RWPE1 (cell line): ENCODE measurements around the gene PACRGL.
"Not testable (repeated sequence)": the region's sequence is repeated elsewhere in the genome, so short reads cannot be mapped to it uniquely, and the experiment has no call there.

Experiments
- CTCF ChIA-PET: fragments of 350-600 bp; sonication (Branson Sonifier 250); formaldehyde crosslinking; extraction: SDS; loops from one replicate; lab custom pipeline; 2021; lab: Yijun Ruan, JAX
- POLR2A ChIA-PET: fragments of 400-600 bp; formaldehyde crosslinking; extraction: SDS; loops from one replicate; lab custom pipeline; 2020; ENCODE audit warnings: antibody characterized with exemption; ENCODE audit not compliant: low non-redundant PET; lab: Yijun Ruan, JAX
- DNase-seq: peaks from one replicate; pipeline ENCODE4 v3.0.0; 2012; ENCODE audit warnings: low spot score
- H3K27ac ChIP-seq: fragments of 450-650 bp; 2 replicates; pipeline ENCODE4 v1.5.1; 2017
- TF ChIP-seq, protein P1 (sequence below): fragments of 450-650 bp; conservative IDR thresholded peaks from 2 replicates; pipeline ENCODE4 v1.5.1; 2017; ENCODE audit warnings: low read depth, mild to moderate bottlenecking

Gene PACRGL

DNA sequence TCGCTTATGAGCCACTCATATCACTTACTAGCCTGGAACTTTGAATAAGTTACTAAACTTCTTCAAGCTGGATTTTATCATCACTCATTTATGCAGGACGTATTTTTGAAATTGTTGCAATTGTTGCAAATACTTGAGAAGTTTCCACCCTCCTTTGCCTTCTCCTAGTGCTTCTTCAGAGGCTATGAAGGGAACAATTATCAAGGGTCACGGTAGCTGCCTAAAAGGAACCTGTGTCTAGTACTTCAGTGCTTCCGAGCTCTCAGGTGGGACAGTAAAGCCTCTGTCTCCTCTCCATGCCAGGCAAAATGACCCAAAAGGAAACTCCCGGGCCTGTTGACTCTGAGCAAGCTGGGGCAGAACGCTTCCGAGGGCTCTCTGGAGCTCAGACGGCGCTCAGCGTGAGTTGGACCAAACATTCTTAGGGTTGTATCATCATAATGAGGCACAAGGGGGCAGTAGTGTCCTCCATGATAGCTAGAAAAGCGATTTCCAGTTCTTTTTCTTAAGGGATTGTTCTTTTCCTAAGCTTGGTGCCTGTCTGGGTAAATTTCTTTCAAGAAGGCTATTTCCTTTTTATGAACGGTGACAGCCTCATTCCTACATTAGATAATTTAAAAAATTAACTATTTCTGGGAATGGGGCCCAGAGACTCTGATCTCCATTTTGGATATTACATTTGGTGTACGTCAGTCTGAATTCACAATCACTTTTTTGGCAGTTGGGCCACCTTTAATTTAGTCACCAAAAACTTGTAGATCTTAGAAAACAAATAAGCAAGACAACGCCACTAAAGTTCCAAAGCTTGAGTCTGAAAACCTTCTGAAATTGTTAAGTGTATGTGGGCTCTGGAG is 73.1 kb downstream of the PACRGL start:
- ChIA-PET CTCF (interaction anchor here (0.6 to 1.6 kb wide), 19 partner anchors 9 to 1344 kb away, joined by 3 to 10 read pairs (median 3); no protein-coding TSS in a partner anchor), POLR2A (no interaction called here)
- peak; percentile 59 for DNase-seq
- TF ChIP-seq, protein P1, sequence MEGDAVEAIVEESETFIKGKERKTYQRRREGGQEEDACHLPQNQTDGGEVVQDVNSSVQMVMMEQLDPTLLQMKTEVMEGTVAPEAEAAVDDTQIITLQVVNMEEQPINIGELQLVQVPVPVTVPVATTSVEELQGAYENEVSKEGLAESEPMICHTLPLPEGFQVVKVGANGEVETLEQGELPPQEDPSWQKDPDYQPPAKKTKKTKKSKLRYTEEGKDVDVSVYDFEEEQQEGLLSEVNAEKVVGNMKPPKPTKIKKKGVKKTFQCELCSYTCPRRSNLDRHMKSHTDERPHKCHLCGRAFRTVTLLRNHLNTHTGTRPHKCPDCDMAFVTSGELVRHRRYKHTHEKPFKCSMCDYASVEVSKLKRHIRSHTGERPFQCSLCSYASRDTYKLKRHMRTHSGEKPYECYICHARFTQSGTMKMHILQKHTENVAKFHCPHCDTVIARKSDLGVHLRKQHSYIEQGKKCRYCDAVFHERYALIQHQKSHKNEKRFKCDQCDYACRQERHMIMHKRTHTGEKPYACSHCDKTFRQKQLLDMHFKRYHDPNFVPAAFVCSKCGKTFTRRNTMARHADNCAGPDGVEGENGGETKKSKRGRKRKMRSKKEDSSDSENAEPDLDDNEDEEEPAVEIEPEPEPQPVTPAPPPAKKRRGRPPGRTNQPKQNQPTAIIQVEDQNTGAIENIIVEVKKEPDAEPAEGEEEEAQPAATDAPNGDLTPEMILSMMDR = peak; percentile 71
- H3K27ac ChIP-seq = no peak overlapping the region

DNA sequence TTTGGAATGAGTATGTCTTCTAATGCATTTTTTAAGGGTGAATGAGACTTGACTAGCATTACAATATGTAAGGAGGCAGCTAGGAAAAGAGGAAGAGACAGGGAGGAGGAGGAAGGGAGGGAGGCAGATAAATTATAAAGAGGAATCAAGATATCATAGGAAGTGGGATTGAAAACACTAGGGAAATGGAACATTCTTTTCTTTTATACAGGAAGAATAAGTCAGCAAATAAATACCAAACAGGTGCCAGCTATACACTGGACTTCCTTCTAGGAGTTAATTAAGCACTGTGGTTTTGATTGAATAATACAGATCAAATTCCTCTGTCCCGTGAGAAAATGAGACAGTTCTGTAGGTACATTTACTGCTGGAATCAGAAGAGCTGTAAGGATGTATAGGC is 78.6 kb downstream of the PACRGL start:
- H3K27ac ChIP-seq = no peak overlapping the region
- DNase-seq = no peak
- ChIA-PET CTCF (interaction anchor here (0.6 kb wide), 2 partner anchors 402 to 407 kb away, joined by 3 to 5 read pairs; no protein-coding TSS in a partner anchor), POLR2A (no interaction called here)
- TF ChIP-seq, protein P1 = no peak

DNA sequence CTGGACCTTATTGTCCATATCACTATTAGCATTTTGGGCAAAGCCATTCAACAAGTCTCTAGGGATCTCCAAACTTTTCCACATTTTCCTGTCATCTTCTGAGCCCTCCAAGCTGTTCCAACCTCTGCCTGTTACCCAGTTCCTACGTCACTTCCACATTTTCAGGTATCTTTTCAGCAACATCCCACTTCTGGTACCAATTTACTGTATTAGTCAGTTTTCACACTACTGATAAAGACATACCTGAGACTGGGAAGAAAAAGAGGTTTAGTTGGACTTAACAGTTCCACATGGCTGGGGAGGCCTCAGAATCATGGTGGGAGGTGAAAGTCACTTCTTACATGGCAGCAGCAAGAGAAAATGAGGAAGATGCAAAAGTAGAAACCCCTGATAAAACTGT is 82.9 kb downstream of the PACRGL start:
- CTCF ChIA-PET = interaction anchor here (1.2 kb wide), 1 partner anchor 9 kb away, joined by 5 read pairs; no protein-coding TSS in a partner anchor
- DNase-seq, POLR2A ChIA-PET, H3K27ac ChIP-seq: not testable (repeated sequence)

DNA sequence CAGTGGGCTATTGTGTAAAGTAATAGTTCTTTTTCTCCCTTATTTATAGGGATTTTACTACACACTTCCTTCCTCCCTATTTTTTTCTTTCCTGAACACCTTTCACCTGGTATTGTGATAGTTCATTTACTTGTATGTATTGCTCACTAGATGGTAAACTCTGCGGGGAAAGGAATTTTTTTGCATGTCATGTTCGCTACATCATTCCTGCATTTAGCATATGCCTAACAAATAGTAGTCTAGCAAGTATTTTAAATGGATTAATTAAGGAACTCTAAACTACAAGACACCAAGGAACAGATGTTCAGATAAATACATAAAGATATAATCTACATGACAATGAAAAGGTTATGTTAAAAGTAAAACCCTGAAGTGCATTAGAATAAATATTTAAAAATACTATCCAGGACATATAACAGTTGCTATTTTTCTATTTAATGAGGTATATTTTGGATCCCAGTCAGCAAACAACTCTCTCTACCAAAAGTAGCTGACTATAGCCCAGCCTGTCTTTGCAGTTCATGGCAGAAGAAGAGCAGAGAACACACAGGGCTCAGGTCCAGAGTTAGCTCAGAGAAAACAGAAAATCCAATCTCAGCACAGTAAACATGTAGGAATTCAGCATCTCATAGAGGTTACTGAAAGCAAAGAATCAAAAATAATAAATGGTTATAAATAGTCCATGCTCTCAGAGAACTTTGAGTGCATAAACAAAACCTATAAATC is 87.8 kb downstream of the PACRGL start:
- H3K27ac ChIP-seq = no peak overlapping the region
- CTCF ChIA-PET = no interaction called here
- DNase-seq = no peak
- TF ChIP-seq, protein P1 = no peak
- POLR2A ChIA-PET = no interaction called here
